HepG2 (cell line): Measurements from ENCODE around the gene HECTD1. TPM values are rescaled to one million over a fixed set of nuclear protein-coding genes. Genes with fewer than 3 reads are reported as not detected.

Experiments used
- EP300 ChIP-seq, 3 experiments: sonication (generic) in 1 of 3; formaldehyde crosslinking in 1 of 3; IDR thresholded peaks; 2 replicates each; pipeline versions ENCODE4 v1.5.1 to v1.6.1; 2011 to 2020; ENCODE audit warnings: low read depth in 2 of 3, low read length in 2 of 3, borderline replicate concordance in 1 of 3, improper control_type of control experiment in 1 of 3, mild to moderate bottlenecking in 1 of 3, missing genetic modification reagents in 1 of 3, moderate library complexity in 1 of 3
- HDAC2 ChIP-seq: sonication (generic); formaldehyde crosslinking; IDR thresholded peaks from 2 replicates; pipeline ENCODE4 v1.4.0; 2020; ENCODE audit warnings: missing genetic modification reagents
- IKZF1 ChIP-seq: fragments of 450-650 bp; IDR thresholded peaks from 2 replicates; pipeline ENCODE4 v1.7.1; 2016
- KAT7 ChIP-seq: IDR thresholded peaks from 2 replicates; pipeline ENCODE4 v1.6.1; 2018; ENCODE audit warnings: borderline replicate concordance, missing compliant biosample characterization
- KLF12 ChIP-seq: sonication (generic); formaldehyde crosslinking; IDR thresholded peaks from 2 replicates; pipeline ENCODE4 v1.4.0; 2020; ENCODE audit warnings: missing genetic modification reagents, borderline replicate concordance
- NAIF1 ChIP-seq: sonication (generic); formaldehyde crosslinking; IDR thresholded peaks from 2 replicates; pipeline ENCODE4 v1.5.0; 2020; ENCODE audit warnings: mild to moderate bottlenecking, missing genetic modification reagents, borderline replicate concordance
- SETDB1 ChIP-seq: sonication (generic); formaldehyde crosslinking; IDR thresholded peaks from 2 replicates; pipeline ENCODE4 v1.5.1; 2020; ENCODE audit warnings: missing genetic modification reagents, mild to moderate bottlenecking, borderline replicate concordance
- SNAPC4 ChIP-seq: sonication (generic); formaldehyde crosslinking; IDR thresholded peaks from 2 replicates; pipeline ENCODE4 v1.4.0; 2020; ENCODE audit warnings: mild to moderate bottlenecking, missing genetic modification reagents
- SP5 ChIP-seq: IDR thresholded peaks from 2 replicates; pipeline ENCODE4 v1.6.1; 2016; ENCODE audit warnings: low read depth, borderline replicate concordance
- SRY ChIP-seq: sonication (generic); formaldehyde crosslinking; IDR thresholded peaks from 2 replicates; pipeline ENCODE4 v1.8.0; 2022; ENCODE audit warnings: mild to moderate bottlenecking, missing genetic modification reagents
- TGIF2 ChIP-seq: IDR thresholded peaks from 2 replicates; pipeline ENCODE4 v1.6.1; 2016; ENCODE audit warnings: control low read depth, missing compliant biosample characterization
- TMF1 ChIP-seq: sonication (generic); formaldehyde crosslinking; IDR thresholded peaks from 2 replicates; pipeline ENCODE4 v1.8.1; 2022; ENCODE audit warnings: low read depth, missing genetic modification reagents
- ZBTB1 ChIP-seq: sonication (generic); formaldehyde crosslinking; IDR thresholded peaks from 2 replicates; pipeline ENCODE4 v1.4.0; 2020; ENCODE audit warnings: missing genetic modification reagents, borderline replicate concordance
- ZMYM3 ChIP-seq: sonication (generic); formaldehyde crosslinking; IDR thresholded peaks from 2 replicates; pipeline ENCODE4 v1.5.1; 2020; ENCODE audit warnings: mild to moderate bottlenecking, missing genetic modification reagents
- ZNF224 ChIP-seq: sonication (generic); formaldehyde crosslinking; IDR thresholded peaks from 2 replicates; pipeline ENCODE4 v1.5.0; 2020; ENCODE audit warnings: mild to moderate bottlenecking, missing genetic modification reagents
- ZNF432 ChIP-seq: sonication (generic); formaldehyde crosslinking; IDR thresholded peaks from 2 replicates; pipeline ENCODE4 v1.5.0; 2020; ENCODE audit warnings: missing genetic modification reagents, mild to moderate bottlenecking, borderline replicate concordance
- ZNF567 ChIP-seq: sonication (generic); formaldehyde crosslinking; IDR thresholded peaks from 2 replicates; pipeline ENCODE4 v1.8.1; 2023; ENCODE audit warnings: mild to moderate bottlenecking, missing genetic modification reagents, borderline replicate concordance
- ZNF609 ChIP-seq: sonication (generic); formaldehyde crosslinking; IDR thresholded peaks from 2 replicates; pipeline ENCODE4 v1.4.0; 2020; ENCODE audit warnings: mild to moderate bottlenecking, missing genetic modification reagents, borderline replicate concordance
- ZNF746 ChIP-seq: sonication (generic); formaldehyde crosslinking; IDR thresholded peaks from 2 replicates; pipeline ENCODE4 v1.8.0; 2022; ENCODE audit warnings: mild to moderate bottlenecking, missing genetic modification reagents
- ZNF816 ChIP-seq: sonication (generic); formaldehyde crosslinking; IDR thresholded peaks from 2 replicates; pipeline ENCODE4 v1.8.0; 2022; ENCODE audit warnings: missing genetic modification reagents, mild to moderate bottlenecking, borderline replicate concordance
- polyA plus RNA-seq, 8 experiments: library from polyadenylated mRNA; depleted of rRNA in 3 of 8; stranded (reverse) in 7 of 8; unstranded in 1 of 8; fragments of >200 nt; fragmentation: Illumina TruSeq in 4 of 8; extraction: Trizol in 4 of 8; gene quantifications; 2 replicates each; pipeline versions ENCODE4 v1.2.1 to v1.2.3, GENCODE V29; 2011 to 2016; ENCODE audit warnings: low read depth in 4 of 8, missing spikeins in 1 of 8, mixed read lengths in 1 of 8; ENCODE audit not compliant: insufficient read depth in 1 of 8
- total RNA-seq, 5 experiments: library from RNA; depleted of rRNA; stranded (reverse); fragments of >200 nt; fragmentation: Illumina TruSeq; extraction: Trizol; gene quantifications; 2 replicates each; pipeline ENCODE4 v1.2.3, GENCODE V29; 2016; ENCODE audit warnings: low read depth in 1 of 5
- TF ChIP-seq, protein P1 (sequence below): sonication (generic); formaldehyde crosslinking; IDR thresholded peaks from 2 replicates; pipeline ENCODE4 v1.4.0; 2020; ENCODE audit warnings: mild to moderate bottlenecking, missing genetic modification reagents

The HECTD1 gene
- total and polyA plus RNA-seq, 2 of the 13 experiments (the other 11 are each of a cell fraction or from before 2014, with no cell fraction given), result 312 to 560 TPM

GRCh38 chr14:31252865-31253264 lies 45.3 kb upstream of the HECTD1 start (continued):
- no peak for TF ChIP-seq ZNF432 (CRISPR knock-in tag)
- TF ChIP-seq TGIF2 (CRISPR knock-in tag), result no peak
- TF ChIP-seq ZNF746 (CRISPR knock-in tag), result no peak
- peak; percentile 25; the same call in 1 of the 2 replicates for TF ChIP-seq ZNF567 (CRISPR knock-in tag)
- no peak for TF ChIP-seq SETDB1 (CRISPR knock-in tag)
- TF ChIP-seq EP300 (IDR thresholded peaks at IDR 0.05; ENCODE audit: low read depth in 2 of 2, low read length in 2 of 2), result no peak
- TF ChIP-seq EP300 (CRISPR knock-in tag; IDR thresholded peaks at IDR 0.05; ENCODE audit: borderline replicate concordance), result no peak
- no peak for TF ChIP-seq SP5 (CRISPR knock-in tag)
- no peak for TF ChIP-seq KLF12
- 0 out of 2 replicates have a peak, but pooled peaks have one; percentile 56 for TF ChIP-seq SRY (CRISPR knock-in tag)
- TF ChIP-seq ZNF609 (CRISPR knock-in tag), result no peak
- TF ChIP-seq SNAPC4 (CRISPR knock-in tag), result no peak
- no peak for TF ChIP-seq ZBTB1 (CRISPR knock-in tag)
- TF ChIP-seq TMF1 (CRISPR knock-in tag), result 0 out of 2 replicates have a peak, but pooled peaks have one; percentile 58
- TF ChIP-seq ZMYM3, result no peak
- TF ChIP-seq ZNF224, result 0 out of 2 replicates have a peak, but pooled peaks have one; percentile 65
- no peak for TF ChIP-seq ZNF816 (CRISPR knock-in tag)
- no peak for TF ChIP-seq IKZF1
- no peak for TF ChIP-seq NAIF1 (CRISPR knock-in tag)
- no peak for TF ChIP-seq KAT7 (CRISPR knock-in tag)
- TF ChIP-seq, protein P1, sequence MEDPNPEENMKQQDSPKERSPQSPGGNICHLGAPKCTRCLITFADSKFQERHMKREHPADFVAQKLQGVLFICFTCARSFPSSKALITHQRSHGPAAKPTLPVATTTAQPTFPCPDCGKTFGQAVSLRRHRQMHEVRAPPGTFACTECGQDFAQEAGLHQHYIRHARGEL, result no peak
- TF ChIP-seq HDAC2 (CRISPR knock-in tag), result peak; percentile 42
